ENCODE results near the gene CDC40.
A peak's percentile ranks its signal among the peaks of the same experiment; 100 is the strongest.

CDC40 gene

DNA sequence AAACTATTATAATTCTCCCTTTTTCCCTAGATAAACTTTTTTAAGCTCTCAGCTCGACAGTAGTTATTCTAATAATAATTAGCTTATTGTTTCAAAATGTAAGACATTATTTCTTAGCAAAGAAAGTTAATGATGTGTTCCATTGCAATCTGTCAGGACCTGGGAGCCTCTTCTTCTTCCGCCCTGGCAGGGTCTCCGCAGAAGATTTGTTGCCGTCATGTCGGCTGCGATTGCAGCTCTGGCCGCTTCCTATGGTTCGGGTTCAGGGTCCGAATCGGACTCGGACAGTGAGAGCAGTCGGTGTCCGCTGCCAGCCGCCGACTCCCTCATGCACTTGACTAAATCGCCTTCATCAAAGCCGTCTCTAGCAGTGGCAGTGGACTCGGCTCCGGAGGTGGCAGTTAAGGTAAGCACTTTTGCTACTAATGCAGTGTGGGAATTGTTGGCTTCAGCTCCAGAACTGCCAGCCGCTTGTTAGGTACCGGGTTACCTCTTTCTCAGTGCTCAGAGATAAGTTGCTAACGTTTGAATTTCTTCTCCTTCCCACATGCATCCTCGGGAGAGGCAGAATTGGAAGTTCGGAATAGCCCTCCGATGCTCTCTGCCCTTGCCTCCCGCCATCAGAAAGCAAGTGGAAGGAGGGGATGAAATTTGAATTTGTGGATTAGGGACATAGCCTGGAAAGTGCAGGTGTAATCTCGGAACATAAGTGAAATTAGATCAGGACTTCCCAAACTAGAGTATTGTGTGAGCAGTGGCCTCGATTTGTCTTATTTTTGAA lies at the start of gene CDC40:
TSS of gene CDC40 (plus strand) at position 200 of the 781 bp plus-strand sequence. CDS start at position 218, 18 bp downstream.
- no peak for DNase-seq (ENCODE audit: low read depth)
- peak within 1 kb of the TSS; percentile 96 for H3K4me3 ChIP-seq (ENCODE audit: low read depth, low read length)
- TF ChIP-seq, protein P1, sequence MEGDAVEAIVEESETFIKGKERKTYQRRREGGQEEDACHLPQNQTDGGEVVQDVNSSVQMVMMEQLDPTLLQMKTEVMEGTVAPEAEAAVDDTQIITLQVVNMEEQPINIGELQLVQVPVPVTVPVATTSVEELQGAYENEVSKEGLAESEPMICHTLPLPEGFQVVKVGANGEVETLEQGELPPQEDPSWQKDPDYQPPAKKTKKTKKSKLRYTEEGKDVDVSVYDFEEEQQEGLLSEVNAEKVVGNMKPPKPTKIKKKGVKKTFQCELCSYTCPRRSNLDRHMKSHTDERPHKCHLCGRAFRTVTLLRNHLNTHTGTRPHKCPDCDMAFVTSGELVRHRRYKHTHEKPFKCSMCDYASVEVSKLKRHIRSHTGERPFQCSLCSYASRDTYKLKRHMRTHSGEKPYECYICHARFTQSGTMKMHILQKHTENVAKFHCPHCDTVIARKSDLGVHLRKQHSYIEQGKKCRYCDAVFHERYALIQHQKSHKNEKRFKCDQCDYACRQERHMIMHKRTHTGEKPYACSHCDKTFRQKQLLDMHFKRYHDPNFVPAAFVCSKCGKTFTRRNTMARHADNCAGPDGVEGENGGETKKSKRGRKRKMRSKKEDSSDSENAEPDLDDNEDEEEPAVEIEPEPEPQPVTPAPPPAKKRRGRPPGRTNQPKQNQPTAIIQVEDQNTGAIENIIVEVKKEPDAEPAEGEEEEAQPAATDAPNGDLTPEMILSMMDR (conservative IDR thresholded peaks at IDR 0.05; ENCODE audit: low read depth, low read length): no peak

DNA sequence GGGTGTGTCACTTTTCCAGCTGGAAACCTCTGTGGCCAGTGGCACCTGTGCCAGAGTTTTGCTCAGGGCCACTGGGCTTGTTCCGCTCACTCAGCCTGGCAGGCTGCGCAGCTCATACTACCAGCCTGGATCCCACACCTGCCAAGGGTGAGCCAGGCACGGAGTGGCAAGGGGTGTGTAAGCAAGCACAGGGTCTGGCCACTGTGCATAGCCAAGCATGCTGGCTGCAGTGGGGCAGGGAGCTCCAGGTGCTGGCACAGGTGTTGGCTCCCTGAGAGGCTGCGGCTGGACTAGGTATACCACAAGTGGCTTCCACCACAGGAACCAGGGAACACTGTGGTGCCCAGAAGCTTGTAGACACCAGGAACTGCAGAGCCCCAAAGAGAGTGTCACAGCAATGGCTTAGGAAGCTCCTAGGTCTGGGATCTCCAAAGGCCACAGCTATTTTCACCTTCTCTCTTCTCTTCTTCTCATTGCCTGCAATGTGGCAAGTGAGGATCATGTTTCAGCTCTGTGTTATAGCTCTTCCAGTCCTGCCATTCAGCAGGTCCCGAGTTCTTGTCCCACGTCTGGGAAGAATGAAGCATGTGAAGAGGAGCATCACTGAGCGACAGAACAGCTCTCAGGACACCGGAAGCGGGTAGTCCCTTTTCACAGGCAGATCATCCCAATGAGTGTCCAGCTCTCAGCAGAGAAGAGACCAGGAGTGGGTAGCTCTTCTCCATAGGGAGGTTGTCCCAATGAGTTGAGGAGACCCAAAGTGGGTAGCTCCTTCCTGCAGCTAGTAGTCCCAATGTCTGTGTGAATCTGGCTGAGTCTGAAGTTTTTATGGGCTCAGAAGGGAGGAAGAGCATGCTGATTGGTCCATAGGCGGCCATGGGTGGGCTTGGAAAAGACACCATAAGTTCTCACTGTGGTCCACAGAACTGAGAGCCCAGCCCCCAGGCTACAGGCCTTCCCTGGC lies 42.0 kb upstream of the CDC40 start:
- no peak overlapping the region for H3K4me3 ChIP-seq (ENCODE audit: low read depth, low read length)
- DNase-seq (ENCODE audit: low read depth): no peak
- TF ChIP-seq, protein P1 (conservative IDR thresholded peaks at IDR 0.05; ENCODE audit: low read depth, low read length): no peak

DNA sequence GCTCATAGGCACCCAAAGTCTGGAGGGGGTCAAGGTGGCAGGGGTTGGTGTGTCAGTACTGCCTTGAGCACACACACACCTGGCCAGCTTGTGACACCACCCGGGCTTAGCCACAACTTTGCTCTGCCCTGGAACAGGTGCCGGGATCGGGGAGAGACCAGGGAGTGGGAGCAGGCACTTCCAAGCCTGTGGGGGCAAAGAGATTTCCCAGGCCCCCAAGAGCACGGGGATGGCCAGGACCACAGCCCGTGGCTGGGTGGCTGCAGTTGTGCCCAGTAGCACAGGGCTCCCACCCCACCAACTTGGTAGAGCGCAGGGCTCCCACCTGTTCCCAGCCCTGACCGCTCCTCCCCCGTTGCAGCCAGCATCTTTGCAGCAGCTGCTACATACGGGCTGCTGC lies 41.2 kb upstream of the CDC40 start:
- TF ChIP-seq, protein P1 (conservative IDR thresholded peaks at IDR 0.05; ENCODE audit: low read depth, low read length): no peak
- no peak overlapping the region for H3K4me3 ChIP-seq (ENCODE audit: low read depth, low read length)
- no peak for DNase-seq (ENCODE audit: low read depth)

DNA sequence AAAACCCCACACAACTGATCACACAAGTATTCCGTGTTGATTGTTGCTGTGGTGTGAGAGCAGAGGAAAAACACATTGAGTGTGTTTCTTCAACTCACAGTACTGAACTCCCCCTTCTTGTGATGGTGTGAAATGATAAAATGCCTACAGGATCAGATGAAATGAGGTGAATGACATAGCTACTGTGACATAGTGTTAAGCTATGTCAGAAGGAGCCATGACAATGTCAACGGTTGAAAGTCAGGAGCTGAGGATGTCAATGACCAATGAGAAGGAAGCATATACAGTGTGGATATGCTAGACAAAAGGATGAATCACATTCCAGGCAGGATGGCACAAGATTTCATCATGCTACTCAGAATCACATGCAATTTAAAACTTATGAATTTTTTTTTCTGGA lies 39.6 kb upstream of the CDC40 start:
- TF ChIP-seq, protein P1 (conservative IDR thresholded peaks at IDR 0.05; ENCODE audit: low read depth, low read length): no peak
- DNase-seq (ENCODE audit: low read depth): peak; percentile 74

DNA sequence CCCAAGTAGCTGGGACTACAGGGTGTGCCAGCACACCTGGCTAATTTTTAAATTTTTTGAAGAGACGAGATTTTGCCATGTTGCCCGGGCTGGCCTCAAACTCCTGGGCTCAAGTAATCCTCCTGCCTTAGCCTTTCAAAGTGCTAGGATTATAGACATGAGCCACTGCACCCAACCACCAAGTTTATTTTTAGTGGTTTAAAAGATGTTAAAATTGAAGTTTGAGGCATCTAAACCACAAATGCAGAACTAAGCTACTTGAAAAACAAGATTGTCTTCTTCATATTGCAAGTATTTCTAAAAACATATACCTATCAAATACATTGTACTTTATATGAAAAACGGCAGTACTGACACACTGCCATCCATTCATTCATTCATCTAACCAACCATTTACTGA lies 32.4 kb upstream of the CDC40 start:
- no peak for DNase-seq (ENCODE audit: low read depth)
- H3K4me3 ChIP-seq (ENCODE audit: low read depth, low read length): no peak overlapping the region
- TF ChIP-seq, protein P1 (conservative IDR thresholded peaks at IDR 0.05; ENCODE audit: low read depth, low read length): no peak

More for the DNA sequence above, 39.6 kb upstream of the CDC40 start:
- H3K4me3 ChIP-seq (ENCODE audit: low read depth, low read length): no peak overlapping the region

DNA sequence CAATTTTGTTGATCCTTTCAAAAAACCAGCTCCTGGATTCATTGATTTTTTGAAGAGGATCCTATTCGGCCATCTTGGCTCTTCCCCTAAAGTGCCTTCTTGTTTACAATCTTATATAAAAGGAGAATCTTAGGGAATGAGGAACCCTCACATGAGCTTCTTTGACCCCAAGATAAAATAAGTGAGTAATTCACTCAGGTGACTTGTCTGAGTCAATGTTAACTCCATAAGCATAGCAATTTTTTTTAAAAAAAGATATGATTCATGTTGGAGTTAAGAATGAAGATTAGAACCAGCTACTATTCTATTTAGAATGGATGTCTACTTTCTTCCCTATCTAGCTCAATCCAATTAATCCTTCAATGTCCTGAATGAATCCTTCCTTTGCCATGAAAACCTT lies 21.7 kb upstream of the CDC40 start:
- peak; percentile 27 for DNase-seq (ENCODE audit: low read depth)
- H3K4me3 ChIP-seq (ENCODE audit: low read depth, low read length): no peak overlapping the region
- TF ChIP-seq, protein P1 (conservative IDR thresholded peaks at IDR 0.05; ENCODE audit: low read depth, low read length): no peak
